ENCODE data around the gene NXT1.

Gene NXT1

DNA sequence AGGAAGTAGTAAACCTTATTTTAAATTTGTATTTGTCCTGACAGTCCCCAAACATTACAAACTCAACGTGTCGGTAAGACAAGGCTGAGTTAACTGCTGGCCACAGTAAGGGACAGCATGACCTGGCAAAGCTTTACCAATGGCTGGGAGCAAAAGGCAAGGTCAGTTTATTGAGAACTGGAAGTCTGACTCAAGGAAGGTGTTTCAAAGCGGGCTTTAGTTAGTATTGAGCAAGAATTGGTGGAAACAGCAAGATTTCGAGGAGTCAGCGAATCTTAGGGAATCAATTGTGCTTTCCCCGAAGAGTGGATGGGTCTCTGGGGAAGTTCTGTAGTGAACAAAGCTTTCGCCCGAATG is 10.5 kb downstream of the NXT1 start:
- DNase-seq (ENCODE audit: low read depth): no peak

DNA sequence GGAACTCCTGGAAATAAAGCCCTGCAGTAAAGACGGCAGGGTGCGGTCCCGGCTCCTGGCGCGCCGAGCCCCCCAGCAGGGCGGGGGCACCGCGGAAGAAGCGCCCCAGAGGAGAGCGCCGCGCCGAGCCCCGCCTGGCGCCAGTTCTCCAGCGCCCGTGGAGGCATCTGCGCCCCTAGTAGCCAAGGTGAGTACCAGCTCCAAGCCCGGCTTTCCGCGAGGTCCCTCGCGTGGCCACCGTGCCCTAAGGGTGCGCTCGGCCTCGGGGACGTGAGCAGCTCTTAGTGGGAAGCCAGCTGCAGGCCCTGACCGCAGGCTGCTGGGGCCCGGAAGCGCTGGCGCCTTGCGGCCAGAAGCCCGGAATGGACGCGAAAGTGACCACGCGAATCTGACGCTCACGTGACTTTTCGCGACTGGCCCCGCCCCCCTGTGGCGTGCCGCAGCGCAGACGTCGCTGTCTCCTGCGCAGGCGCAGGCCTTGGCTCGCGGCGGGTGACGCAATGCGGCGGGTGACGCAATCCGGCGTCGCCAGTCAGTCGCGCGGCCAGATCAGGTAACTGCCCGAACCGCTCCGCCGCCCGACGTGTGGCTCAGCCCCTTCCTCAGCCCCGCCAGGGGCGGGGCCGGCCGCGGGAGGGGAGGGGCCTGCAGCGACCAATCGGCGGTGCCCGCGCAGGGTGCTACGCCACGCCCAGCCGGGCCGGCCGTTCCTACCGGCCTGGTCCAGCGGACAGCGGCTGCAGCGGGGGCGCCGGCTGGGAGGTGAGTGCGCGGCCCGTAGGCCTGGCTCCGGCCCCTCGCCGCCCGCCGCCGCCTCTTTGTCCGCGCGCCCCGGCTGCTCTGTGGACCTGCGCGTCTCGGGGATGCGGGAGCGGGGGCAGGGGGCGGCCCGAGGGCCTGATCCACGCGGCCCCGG is 11.1 kb downstream of the NXT1 start, which contains the start of gene GZF1:
TSS of gene GZF1 (plus strand) at position 707 of the 916 bp plus-strand sequence. CDS start 2,202 bp downstream, outside the sequence.
- DNase-seq (ENCODE audit: low read depth): peak; percentile 96

DNA sequence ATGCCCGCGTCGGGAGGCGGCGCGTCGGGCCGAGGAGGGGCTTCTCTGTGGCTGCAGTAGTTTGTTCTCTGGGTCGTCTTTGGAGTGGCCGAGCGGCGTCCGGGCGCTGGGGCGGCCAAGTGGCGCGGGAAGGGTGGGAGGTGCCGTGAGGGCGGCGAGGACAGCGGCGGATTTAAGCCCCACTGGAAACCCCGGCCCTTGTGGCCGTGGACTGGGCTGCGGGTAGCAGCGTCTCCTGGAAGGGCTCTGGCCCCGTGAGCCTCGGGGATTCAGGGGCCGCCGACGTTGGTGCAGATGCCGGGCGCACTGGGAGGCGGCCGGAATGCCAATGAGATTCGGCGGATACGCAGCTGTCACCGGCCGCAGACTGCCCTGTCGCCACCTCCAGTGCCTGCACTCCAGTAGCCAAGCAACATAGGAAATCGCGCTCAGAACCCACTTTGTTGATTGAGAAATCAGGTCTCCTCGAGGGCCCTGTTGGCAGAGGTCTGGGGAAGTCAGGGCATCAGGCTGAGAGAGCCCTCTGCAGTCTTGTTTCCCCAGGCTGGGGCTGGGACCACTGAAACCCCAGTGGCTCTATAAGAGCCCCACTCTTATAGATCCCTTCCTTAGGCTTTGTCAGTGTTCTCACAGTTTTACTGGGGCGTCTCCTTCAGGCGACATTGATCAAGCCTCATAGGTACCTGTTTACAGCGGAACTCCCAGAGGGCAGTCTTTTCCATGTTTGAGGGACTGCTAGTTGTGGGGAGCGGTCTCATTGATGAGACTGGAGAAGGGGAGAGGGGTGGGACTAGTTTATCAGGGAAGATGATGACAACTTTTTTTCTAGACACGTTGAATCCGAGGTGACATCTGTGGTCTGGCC is 12.0 kb downstream of the NXT1 start:
- DNase-seq (ENCODE audit: low read depth): no peak

DNA sequence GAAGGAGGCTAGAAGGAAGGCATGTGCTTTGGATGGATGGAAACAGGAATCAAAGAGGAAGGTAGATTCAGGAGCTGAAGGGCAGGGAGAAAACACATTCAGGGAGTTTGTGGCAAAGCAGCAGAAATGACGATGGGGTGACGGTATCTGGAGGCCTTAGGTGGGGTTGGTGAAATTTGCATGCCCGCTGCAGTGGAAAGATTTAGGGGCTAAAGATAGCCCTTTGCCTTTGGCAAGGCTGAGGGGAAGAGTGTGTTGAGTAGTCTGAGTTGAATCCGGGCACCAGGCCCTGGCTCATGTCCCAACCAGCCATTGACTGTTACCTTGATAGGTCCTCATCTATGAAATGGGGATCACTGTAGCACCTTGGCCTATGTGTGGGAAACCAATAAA is 12.7 kb downstream of the NXT1 start:
- DNase-seq (ENCODE audit: low read depth): no peak

DNA sequence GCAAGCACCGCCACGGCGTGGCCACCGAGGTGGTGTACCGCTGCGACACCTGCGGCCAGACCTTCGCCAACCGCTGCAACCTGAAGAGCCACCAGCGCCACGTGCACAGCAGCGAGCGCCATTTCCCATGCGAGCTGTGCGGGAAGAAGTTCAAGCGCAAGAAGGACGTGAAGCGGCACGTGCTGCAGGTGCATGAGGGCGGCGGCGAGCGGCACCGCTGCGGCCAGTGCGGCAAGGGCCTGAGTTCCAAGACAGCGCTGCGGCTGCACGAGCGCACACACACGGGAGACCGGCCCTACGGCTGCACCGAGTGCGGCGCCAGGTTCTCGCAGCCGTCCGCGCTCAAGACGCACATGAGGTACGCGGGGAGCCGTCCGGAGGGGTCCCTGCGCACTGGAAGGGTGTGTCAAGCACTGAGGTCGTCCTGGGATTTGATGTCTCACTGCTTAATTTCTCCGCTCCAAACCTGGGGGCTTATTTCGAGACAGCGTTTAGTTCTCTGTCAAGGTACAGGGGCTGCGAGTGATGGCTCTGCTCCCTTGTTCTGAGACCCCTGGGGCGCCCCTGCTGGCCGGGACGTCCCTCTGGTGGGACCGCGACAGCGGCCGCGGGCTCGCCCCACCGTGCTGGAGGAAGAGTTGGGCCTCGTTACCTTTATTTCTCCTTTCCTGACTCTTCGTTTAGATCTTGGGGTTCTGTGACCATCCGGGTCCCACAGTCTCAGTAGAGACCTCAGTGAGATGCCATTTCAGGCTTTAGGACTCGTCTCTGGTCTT is 15.0 kb downstream of the NXT1 start:
- no peak for DNase-seq (ENCODE audit: low read depth)

DNA sequence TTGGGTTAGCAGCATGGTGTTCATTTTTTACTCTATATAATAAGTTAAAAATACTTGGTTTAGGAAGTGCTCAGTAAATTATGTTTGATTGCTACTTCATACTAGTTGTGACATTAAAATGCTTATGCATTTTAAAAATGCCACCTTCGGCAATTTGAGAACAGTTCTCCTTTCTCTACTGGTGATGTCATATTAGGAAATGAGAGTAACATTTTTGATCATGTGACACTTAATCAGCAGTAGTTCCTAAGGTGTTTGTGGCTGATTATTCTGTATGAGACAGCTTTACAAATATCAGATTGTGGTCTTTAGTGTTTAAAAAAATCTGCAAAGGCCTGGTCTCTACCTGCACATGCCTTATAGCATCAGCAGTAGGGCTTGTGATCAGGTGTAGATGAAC is 15.8 kb downstream of the NXT1 start:
- DNase-seq (ENCODE audit: low read depth): no peak

DNA sequence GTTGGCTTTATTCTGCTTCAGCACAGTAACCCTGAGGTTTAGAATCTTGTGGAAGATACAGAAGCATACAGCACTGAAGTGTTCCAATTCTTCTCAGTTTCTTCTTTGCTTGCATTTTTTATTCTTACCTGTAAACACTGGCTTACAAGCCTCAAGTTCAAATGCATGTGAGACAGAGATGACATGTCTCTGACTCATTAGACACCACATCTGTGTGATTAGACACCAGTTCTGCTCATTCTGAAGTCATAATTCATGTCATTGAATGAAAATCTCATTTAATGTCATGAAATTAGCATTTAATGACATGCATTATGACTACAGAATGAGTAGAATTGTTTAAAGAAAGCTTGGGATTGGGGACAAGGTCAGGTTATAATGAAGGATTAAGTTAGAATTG is 17.2 kb downstream of the NXT1 start:
- DNase-seq (ENCODE audit: low read depth): no peak

DNA sequence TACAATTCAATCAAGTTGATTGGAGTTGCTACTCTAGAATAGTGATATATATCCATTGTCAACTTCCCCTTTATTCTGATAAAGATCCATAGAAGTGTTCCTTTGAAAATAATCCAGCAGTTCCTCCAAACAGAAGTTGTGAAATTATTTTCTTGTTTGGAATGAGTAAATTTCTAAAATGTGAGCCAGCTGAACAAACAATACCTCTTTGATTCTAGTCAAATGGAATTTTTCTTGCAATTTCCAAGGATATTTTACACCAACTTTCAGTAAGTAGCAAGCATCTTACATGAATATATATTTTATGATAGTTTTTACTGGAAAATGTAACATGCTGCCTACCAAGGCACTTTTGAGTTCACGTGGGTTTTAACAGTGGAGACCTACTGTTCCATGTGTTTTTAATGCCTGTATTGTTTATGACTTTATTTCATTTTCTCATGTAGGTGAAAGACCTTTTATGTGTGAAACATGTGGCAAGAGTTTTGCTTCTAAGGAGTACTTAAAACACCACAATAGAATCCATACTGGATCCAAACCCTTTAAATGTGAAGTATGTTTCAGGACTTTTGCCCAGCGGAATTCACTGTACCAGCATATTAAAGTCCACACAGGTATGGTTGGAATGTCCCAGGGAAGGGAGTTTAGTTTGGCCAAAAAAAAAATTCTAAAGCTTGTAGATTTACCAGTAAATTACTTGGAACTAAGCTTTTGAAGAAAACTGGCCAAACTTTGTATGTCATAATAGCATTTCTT is 17.9 kb downstream of the NXT1 start:
- DNase-seq (ENCODE audit: low read depth): no peak

DNA sequence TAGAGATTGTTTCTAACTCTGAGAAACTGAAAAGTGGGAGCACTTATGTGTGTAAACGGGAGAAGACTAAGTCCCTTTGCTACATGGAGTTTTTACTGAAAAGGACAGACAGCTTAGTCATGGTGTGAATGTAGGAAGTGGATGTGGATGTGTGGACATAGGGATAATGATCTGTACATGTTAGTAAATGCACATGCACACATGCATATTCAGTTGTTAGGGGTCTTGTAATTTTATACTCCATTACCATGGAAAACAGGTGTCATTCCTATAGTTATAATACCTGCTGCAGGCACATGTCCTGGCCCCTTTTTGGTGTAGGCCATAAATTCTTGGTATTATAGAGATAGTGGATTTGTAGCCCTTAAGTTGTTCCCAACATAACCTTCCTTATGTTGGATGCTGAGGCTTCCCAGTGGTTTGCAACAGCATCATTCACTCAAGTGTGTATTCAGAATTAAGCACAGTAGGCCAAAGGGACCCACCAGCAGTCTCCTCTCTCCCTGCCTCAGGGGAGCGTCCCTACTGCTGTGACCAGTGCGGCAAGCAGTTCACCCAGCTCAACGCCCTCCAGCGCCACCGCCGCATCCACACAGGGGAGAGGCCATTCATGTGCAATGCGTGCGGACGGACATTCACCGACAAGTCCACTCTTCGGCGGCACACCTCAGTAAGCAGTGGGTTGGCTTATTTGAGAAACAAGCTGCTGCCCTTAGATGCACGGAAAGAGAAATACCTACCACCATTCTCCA is 18.7 kb downstream of the NXT1 start:
- no peak for DNase-seq (ENCODE audit: low read depth)

DNA sequence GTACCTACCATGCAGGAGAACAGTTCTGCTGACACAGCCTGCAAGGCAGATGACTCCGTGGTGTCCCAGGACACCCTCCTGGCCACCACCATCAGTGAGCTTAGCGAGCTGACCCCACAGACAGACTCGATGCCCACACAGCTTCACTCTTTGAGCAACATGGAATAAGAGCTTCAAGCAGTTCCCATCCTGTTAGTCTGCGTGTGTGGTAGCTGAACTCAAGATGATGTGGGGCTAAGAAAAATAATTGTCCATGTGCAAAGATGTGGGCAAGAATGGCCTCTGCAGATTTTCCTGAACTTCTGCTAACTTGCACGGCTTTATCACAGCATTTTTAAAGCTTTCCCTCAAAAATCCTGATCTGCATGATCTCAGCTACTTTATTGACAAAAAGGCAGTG is 19.7 kb downstream of the NXT1 start:
- no peak for DNase-seq (ENCODE audit: low read depth)

DNA sequence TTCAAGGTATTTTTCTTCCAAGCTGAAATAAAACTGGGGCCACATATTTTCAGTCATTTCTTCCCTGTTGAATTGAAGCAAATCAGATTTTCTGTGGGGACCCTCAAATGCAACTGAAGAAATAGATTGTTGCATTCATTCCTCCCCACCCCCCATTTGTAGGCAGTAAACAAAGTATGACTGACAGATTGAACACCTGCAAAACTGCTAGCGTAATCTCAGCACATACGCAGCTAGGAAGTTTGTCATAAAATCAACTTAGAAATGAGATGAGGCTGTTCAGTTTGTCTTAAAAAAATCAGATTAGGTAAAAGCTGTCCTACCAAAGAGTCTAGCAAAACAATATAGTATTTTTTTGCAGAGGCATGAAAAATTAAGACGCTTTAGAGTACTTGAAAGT is 20.3 kb downstream of the NXT1 start:
- DNase-seq (ENCODE audit: low read depth): no peak

DNA sequence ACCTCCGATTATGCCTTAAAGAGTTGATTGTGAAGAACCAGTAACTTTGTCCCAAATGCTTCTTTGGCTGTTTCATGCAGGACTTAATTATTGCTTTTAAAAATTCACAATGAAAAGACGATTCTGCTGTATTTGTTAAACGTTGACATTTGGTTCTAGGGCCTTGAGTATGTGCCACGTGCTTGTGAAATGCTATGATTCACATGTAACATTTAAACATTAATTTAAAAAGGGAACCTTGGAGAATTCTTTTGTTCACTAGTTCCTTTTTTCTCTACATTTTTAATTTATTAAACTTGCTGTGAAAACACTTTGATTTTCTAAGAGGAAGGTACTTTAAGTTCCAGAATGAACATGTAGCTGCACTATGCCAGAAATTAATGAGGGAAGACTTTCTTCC is 20.9 kb downstream of the NXT1 start:
- no peak for DNase-seq (ENCODE audit: low read depth)

DNA sequence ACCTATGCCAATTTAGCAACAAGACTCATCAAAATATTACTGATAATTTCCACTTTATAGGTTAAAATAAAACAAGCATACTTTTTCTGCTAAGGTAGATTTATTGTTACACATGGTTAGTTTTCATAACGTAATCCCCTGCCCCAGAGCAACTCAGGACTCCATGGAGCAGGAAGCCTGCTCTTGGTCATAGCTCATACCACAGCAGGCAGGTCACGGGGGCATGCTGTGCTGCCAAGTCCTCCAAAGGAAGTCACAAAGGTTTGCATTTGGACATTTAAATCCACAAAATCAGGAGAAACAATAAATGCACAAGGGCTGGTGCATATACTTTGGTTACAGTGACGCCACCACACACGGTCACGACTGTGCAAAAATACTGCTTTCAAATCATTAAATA is 23.9 kb downstream of the NXT1 start:
- no peak for DNase-seq (ENCODE audit: low read depth)

DNA sequence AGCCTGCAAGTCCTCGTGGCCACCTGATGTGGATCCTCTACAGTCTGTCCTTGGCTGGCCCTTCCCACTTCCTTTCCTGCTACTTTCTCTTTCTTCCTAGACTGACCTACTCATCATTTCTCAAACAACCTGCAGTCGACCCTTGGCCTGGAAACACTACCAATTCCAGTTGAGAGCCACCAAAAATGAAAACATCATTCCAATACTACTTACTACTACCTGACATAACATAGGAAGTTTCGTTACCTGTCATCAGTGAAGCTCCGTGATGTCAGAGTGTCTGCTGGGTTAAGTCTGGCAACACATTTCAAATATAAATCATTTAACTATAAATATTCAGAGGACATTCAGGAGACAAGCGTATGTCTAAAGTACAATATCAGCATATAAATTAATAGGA is 25.2 kb downstream of the NXT1 start:
- no peak for DNase-seq (ENCODE audit: low read depth)

DNA sequence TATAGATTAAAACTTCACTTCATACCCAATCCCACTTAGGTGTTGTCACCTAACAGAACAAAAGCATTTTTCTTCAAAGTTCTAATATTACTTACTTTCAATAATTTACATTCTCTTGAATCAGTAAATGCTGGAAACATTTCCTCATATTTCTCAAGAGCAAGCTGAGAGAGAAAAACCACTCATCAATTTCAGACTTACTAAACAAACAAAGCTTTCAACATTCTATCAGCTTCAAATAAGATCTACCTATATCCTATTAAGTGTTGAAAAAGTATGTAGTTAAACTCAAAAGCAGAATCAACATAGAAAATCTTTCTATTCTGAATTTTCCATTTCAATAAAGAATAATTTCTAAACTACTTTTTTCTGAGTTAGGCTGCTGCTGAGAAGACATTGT is 29.2 kb downstream of the NXT1 start:
- no peak for DNase-seq (ENCODE audit: low read depth)

DNA sequence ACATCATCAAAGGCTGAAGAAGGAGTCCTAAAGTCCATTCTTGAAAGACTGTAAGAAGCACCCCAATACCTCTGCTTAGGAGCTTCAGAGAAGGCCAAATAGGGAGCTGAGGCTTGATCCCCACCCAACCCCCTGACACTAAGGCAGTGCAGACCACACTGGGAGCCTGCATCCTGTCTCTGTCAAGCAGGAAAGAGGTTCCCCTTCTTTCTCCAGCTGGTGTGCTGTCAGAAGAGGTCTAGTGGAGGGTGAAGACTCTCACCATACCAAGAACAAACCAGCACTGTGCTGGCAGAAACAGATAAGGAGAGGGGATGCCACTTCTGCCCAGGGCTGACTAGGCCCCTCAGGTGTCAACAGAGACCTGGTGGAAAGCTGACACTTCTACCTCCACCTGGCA is 31.3 kb downstream of the NXT1 start:
- no peak for DNase-seq (ENCODE audit: low read depth)

DNA sequence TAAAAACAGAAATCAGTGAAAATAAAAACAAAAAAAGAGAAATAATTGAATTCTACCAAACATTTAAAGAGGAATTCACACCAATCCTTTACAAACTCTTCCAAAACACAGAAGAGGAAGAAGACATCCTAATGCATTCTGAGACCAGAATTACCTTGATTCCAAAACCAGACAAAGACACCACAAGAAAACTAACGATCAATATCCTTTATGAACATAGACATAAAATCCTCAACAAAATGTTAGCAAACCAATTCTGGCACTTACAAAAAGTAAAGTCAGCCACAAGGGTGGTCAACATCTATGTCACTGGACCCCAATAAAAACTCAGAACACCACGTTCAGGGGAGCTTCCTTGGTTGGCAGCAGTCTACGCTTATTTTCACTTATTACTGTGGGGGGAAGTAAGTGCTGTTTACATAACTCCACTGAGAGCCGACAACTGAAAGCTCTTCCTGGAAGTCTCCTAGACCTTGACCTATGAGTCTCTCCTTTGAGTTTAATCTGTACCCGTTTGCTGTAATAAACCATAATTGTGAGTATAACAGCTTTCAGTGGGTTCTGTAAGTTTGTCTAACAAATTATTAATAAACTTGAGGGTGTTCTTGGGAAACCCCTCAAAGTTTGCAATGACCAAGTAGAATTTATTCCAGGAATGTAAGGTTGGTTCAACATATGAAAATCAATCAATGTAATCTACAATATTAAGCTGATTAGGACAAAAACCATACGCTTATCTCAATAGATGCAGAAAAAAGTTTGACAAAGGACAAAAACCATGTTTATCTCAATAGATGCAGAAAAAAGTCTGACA is 35.9 kb downstream of the NXT1 start:
- no peak for DNase-seq (ENCODE audit: low read depth)

DNA sequence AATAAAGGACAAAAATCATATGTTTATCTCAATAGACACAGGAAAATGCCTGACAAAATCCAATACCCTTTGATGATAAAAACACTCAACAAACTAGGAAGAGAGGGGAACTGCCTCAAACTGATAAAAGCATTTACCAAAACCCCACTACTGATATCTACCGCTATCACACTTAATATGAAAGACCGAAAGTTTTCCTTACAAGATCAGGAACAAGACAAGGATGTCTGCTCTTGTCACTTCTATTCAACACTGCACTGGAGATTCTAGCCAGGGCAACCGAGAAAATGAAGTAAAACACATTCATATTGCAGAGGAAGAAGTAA is 36.5 kb downstream of the NXT1 start:
- no peak for DNase-seq (ENCODE audit: low read depth)

DNA sequence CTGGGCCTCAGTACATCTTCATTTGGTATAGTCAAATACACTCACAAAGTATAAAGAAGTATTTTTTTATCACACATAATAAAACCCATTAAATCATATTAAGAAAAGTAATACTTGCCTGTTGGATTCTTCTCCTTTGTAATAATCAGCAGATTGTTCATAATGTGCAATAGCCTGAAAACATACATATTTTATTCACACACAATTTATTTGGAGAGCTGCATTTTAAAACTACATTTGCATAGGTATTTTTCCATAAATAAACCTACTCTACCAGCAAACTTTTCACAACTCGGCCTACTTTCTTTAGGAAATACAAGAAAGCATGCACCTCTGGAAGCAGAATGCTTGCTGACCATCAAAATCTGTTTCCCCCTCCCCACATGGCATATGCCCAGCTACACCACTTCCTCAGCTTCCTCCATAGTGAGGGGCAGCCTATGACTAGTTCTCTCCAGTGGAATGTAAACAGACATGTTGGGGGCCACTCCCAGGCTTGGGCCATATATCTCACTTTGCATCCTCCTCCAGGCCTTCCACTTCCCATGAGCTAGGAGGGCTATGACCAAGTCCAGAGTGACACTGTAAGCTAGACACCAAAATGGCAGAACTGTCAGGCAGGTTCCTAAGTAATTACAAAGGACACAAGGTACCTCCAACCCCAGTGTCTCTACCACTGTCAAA is 39.6 kb downstream of the NXT1 start:
- no peak for DNase-seq (ENCODE audit: low read depth)
